B cell (primary cell): ENCODE data around the gene HIPK1. TPM values are rescaled to one million over a fixed set of nuclear protein-coding genes. Genes with fewer than 3 reads are reported as not detected.

ENCODE experiments used
- ATAC-seq: fragments of 200-7000 bp; cut with Tn5 transposase; one replicate; pipeline ENCODE4 v1.10.0; 2021; ENCODE audit warnings: low read depth, mild to moderate bottlenecking, moderate number of reproducible peaks, moderate library complexity
- CTCF ChIA-PET: fragments of 350-600 bp; sonication (Branson Sonifier 250); formaldehyde crosslinking; loops from one replicate; lab custom pipeline; 2021; ENCODE audit warnings: antibody characterized with exemption, inconsistent platforms; lab: Charles Lee
- POLR2A ChIA-PET: fragments of 350-600 bp; sonication (Branson Sonifier 250); formaldehyde crosslinking; loops from one replicate; lab custom pipeline; 2021; ENCODE audit warnings: antibody characterized with exemption; lab: Charles Lee
- DNase-seq: peaks from one replicate; pipeline ENCODE4 v3.0.0; 2013
- H2AFZ ChIP-seq: 2 replicates; pipeline ENCODE4 v1.6.1; 2012; ENCODE audit warnings: mild to moderate bottlenecking, low read depth, low read length; ENCODE audit not compliant: insufficient read depth, poor library complexity, severe bottlenecking
- H3K27ac ChIP-seq, 2 donors: 1 replicate in 1 of 2; 2 replicates in 1 of 2; pipeline ENCODE4 v1.5.1; 2012 to 2013; ENCODE audit warnings: low read length in 2 of 2, mild to moderate bottlenecking in 2 of 2, moderate library complexity in 1 of 2
- H3K27me3 ChIP-seq, 4 experiments: fragments of 200-600 bp in 1 of 4; sonication (generic) in 1 of 4; replicated peaks in 1 of 4; 1 replicate in 2 of 4; 2 replicates in 2 of 4; pipeline versions ENCODE4 v1.6.1 to v1.7.0; 2013 to 2016; ENCODE audit warnings: low read length in 3 of 4, mild to moderate bottlenecking in 2 of 4, mixed read lengths in 1 of 4, moderate library complexity in 1 of 4; ENCODE audit not compliant: insufficient read depth in 4 of 4, control insufficient read depth in 3 of 4; ENCODE audit errors: control extremely low read depth in 1 of 4
- H3K36me3 ChIP-seq, 2 experiments: replicated peaks in 1 of 2; 1 replicate in 1 of 2; 2 replicates in 1 of 2; pipeline versions ENCODE4 v1.6.1 to v1.7.1; 2013; ENCODE audit warnings: low read length in 1 of 2; ENCODE audit not compliant: insufficient read depth in 2 of 2, control insufficient read depth in 1 of 2; ENCODE audit errors: control extremely low read depth in 1 of 2, extremely low read depth in 1 of 2
- H3K4me1 ChIP-seq, 2 donors: fragments of 200-600 bp in 1 of 2; sonication (generic) in 1 of 2; 1 replicate in 1 of 2; 2 replicates in 1 of 2; pipeline versions ENCODE4 v1.5.1 to v1.6.1; 2013 to 2017; ENCODE audit warnings: low read length in 2 of 2; ENCODE audit not compliant: control insufficient read depth in 2 of 2, insufficient read depth in 2 of 2
- H3K4me2 ChIP-seq: replicated peaks from 2 replicates; pipeline ENCODE3; 2012; ENCODE audit warnings: mild to moderate bottlenecking, low read depth, low read length; ENCODE audit not compliant: poor library complexity, severe bottlenecking
- H3K4me3 ChIP-seq, 5 experiments: fragments of 200-600 bp in 1 of 5; sonication (generic) in 1 of 5; 1 replicate in 3 of 5; 2 replicates in 2 of 5; pipeline versions ENCODE4 v1.5.1 to v1.7.0; 2011 to 2016; ENCODE audit warnings: low read length in 4 of 5, mild to moderate bottlenecking in 4 of 5, low read depth in 2 of 5, control low read depth in 1 of 5, moderate library complexity in 1 of 5; ENCODE audit not compliant: insufficient read depth in 1 of 5; ENCODE audit errors: control extremely low read depth in 1 of 5, extremely low read depth in 1 of 5
- H3K79me2 ChIP-seq: fragments of 200-600 bp; sonication (generic); one replicate; pipeline ENCODE4 v1.6.0; 2016; ENCODE audit warnings: low read length; ENCODE audit not compliant: control insufficient read depth, insufficient read depth
- H3K9ac ChIP-seq: fragments of 200-600 bp; sonication (generic); 2 replicates; pipeline ENCODE4 v1.6.1; 2017; ENCODE audit warnings: mild to moderate bottlenecking, low read length, moderate library complexity
- H3K9me3 ChIP-seq, 3 donors: one replicate each; pipeline versions ENCODE4 v1.6.1 to v1.7.1; 2013; ENCODE audit warnings: low read length in 2 of 3; ENCODE audit not compliant: control insufficient read depth in 2 of 3, insufficient read depth in 1 of 3; ENCODE audit errors: control extremely low read depth in 1 of 3
- H4K20me1 ChIP-seq: 2 replicates; pipeline ENCODE4 v1.6.0; 2012; ENCODE audit warnings: mild to moderate bottlenecking, low read length; ENCODE audit not compliant: insufficient read depth, control insufficient read depth, poor library complexity, severe bottlenecking
- H3K27ac Mint-ChIP-seq: one replicate; pipeline ENCODE4 v1.8.0; 2021; ENCODE audit warnings: mixed read lengths
- H3K27me3 Mint-ChIP-seq: one replicate; pipeline ENCODE4 v1.8.0; 2021; ENCODE audit warnings: mixed read lengths
- H3K4me1 Mint-ChIP-seq: one replicate; pipeline ENCODE4 v1.8.0; 2021; ENCODE audit warnings: mixed read lengths
- H3K4me3 Mint-ChIP-seq: one replicate; pipeline ENCODE4 v1.8.0; 2021; ENCODE audit warnings: mixed read lengths
- H3K9me3 Mint-ChIP-seq: one replicate; pipeline ENCODE4 v1.8.0; 2022; ENCODE audit warnings: mixed read lengths; ENCODE audit not compliant: insufficient read depth
- CTCF ChIP-seq: fragments of 200-600 bp; IDR thresholded peaks from one replicate; pipeline ENCODE4 v1.8.0; 2022; ENCODE audit warnings: antibody characterized with exemption, mild to moderate bottlenecking
- EZH2 ChIP-seq: IDR thresholded peaks from 2 replicates; pipeline ENCODE4 v1.6.1; 2012; ENCODE audit warnings: borderline replicate concordance, low read depth, mild to moderate bottlenecking, moderate library complexity, low read length; ENCODE audit not compliant: insufficient read depth, poor library complexity, severe bottlenecking
- WGBS: methylation state at CpG from one replicate; pipeline ENCODE4 v1.1.5; 2013; ENCODE audit warnings: missing lambda C conversion rate; ENCODE audit not compliant: insufficient coverage; 5-methylcytosine and 5-hydroxymethylcytosine counted together
- intact Hi-C: fragments of 100-400 bp; cut with micrococcal nuclease; formaldehyde crosslinking; loops from one replicate; pipeline ENCODE4 v1.10.0; 2022
- polyA minus RNA-seq: library from RNA; depleted of rRNA, polyadenylated mRNA; stranded (reverse); fragments of >200 nt; gene quantifications from 2 replicates; pipeline ENCODE4 v1.2.3, GENCODE V29; 2012
- polyA plus RNA-seq: library from polyadenylated mRNA; depleted of rRNA; stranded (reverse); fragments of >200 nt; gene quantifications from 2 replicates; pipeline ENCODE4 v1.2.3, GENCODE V29; 2012
- total RNA-seq, 2 donors: library from RNA; stranded (reverse); fragments of 120-200 nt in 1 of 2; gene quantifications; 1 replicate in 1 of 2; 2 replicates in 1 of 2; pipeline versions ENCODE4 v1.2.3 to v1.2.4, GENCODE V29; 2013 to 2022

HIPK1 gene
- total RNA-seq = 48.0 and 48.2 TPM in 2 replicates
- total RNA-seq (2013) = 20.2 TPM
- 13.6 and 24.3 TPM in 2 replicates for polyA plus RNA-seq
- polyA minus RNA-seq = 30.0 and 61.6 TPM in 2 replicates

GRCh38 chr1:113928941-113929749 is at the start of gene HIPK1:
HIPK1 (plus strand) TSS chr1:113929324.
- Histone ChIP-seq H2AFZ (peak within 1 kb of the TSS; percentile 93), H3K4me1 (peaks cover 33 to 35% of the 10 kb centered on the region in 2 donors), H3K27me3 (no peaks in the 10 kb centered on the region), H3K27ac (peak within 1 kb of the TSS; percentile 98 to 99), H3K9ac (peak within 1 kb of the TSS; percentile 99), H3K79me2 (peaks cover 45% of the 10 kb centered on the region), H3K4me2 (peak within 1 kb of the TSS; percentile 85), H3K9me3 (no peaks in the 10 kb centered on the region), H3K36me3 (no peaks in the 10 kb centered on the region), H4K20me1 (peaks cover 24% of the 10 kb centered on the region), H3K4me3 (peak within 1 kb of the TSS; percentile 76 to 92 (median 86))
- under 1% methylated on average over 60 of the region's 61 CpGs for WGBS
- intact Hi-C loops = loop anchor here (1.0 to 2.0 kb wide), 9 partner anchors 24 to 972 kb away; partner anchors contain the start of genes BCAS2, DCLRE1B, LRIG2 and PHTF1
- Mint-ChIP-seq H3K27me3 (no peaks in the 10 kb centered on the region), H3K9me3 (no peaks in the 10 kb centered on the region), H3K4me1 (peaks cover 49% of the 10 kb centered on the region), H3K27ac (peak within 1 kb of the TSS; percentile 100), H3K4me3 (peak within 1 kb of the TSS; percentile 100)
- POLR2A ChIA-PET = interaction anchor here (0.9 to 3.5 kb wide), 4 partner anchors 24 to 118 kb away, joined by 3 to 50 read pairs (median 4); partner anchors contain the start of genes AP4B1, DCLRE1B and RSBN1
- TF ChIP-seq EZH2 (no peak), CTCF (no peak)
- peak; percentile 75 for ATAC-seq
- peak; percentile 96 for DNase-seq
- CTCF ChIA-PET = interaction anchor here (0.8 to 7.2 kb wide), 12 partner anchors 9 to 856 kb away, joined by 3 to 94 read pairs (median 4); partner anchors contain the start of genes AP4B1, DCLRE1B, LRIG2 and PHTF1

- no peaks in the 10 kb centered on the region for H3K27me3 Mint-ChIP-seq
- ChIA-PET POLR2A (no interaction called here), CTCF (no interaction called here)
- Histone ChIP-seq H3K27me3 (no peaks in the 10 kb centered on the region), H3K79me2 (no peaks in the 10 kb centered on the region), H3K27ac (no peak overlapping the region), H3K4me2 (no peak overlapping the region), H3K4me3 (no peak overlapping the region), H3K9ac (no peak overlapping the region), H3K9me3 (no peaks in the 10 kb centered on the region), H2AFZ (no peak overlapping the region), H3K4me1 (peaks cover 0 to 3% of the 10 kb centered on the region in 2 donors), H4K20me1 (no peaks in the 10 kb centered on the region), H3K36me3 (peaks cover 0 to 2% of the 10 kb centered on the region in 2 experiments)
- no peak overlapping the region for H3K27ac Mint-ChIP-seq
- TF ChIP-seq EZH2 = no peak
- no peak for TF ChIP-seq CTCF
- H3K9me3 Mint-ChIP-seq = no peaks in the 10 kb centered on the region
- DNase-seq (no peak), ATAC-seq (no peak)
- intact Hi-C loops = no loop called here
- WGBS = 100% methylated on average over 2 of the region's 4 CpGs
- no peak overlapping the region for H3K4me3 Mint-ChIP-seq
- peaks cover 8% of the 10 kb centered on the region for H3K4me1 Mint-ChIP-seq
Measured at GRCh38 chr1:113879739-113880038, 49.4 kb upstream of the HIPK1 start.
